ENCODE results near the gene HOXB5.

HOXB5 gene

DNA sequence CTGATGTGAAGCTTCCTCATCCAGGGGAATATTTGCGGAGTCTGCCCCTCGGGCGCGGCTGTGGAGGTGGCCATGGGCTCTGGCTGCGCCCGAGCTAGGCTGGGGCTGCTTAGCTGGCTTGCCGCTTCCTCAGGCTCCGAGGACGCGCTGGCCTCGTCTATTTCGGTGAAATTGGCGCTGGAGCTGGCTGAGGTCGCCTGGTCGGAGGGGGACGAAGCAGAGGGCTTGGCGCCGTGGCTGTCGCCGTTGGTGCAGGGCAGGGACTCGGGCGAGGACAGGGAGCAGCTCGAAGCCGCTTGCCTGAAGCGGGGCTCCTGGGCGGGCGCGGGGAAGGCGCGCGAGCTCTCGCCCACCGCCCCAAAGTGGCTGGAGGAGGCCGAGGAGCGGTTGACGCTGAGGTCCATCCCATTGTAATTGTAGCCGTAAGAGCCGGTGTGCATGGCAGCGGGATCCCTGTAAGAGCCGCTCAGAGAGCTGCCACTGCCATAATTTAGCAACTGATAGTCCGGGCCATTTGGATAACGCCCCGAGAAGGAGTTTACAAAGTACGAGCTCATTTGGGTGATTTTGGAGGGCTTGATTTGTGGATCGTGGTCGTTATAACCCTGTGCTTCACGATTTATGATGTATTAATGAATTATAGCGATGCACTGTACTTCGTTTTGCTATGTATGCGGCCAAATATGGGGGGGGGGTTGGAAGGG is at the start of gene HOXB5:
HOXB5 (minus strand) TSS at position 654 of the 704 bp plus-strand sequence; CDS start at position 557, 97 bp downstream.
- H3K9me3 ChIP-seq, result no peaks in the 10 kb centered on the region
- DNase-seq (ENCODE audit: low spot score in 2 of 2), result peak in 1 of 2 experiments; percentile 50
- H3K36me3 ChIP-seq (replicated peaks), result no peaks in the 10 kb centered on the region
- in situ Hi-C loops (cut with MboI; ENCODE audit: low sequenced_read_pairs), result loop anchor here (5.0 kb wide), 1 partner anchor 256 kb away; no protein-coding TSS in a partner anchor
- peaks cover 20% of the 10 kb centered on the region for H3K27me3 ChIP-seq (ENCODE audit: low read depth)
- H3K4me3 ChIP-seq, result peak within 1 kb of the TSS; percentile 24
- peaks cover 11% of the 10 kb centered on the region for H3K4me1 ChIP-seq

DNA sequence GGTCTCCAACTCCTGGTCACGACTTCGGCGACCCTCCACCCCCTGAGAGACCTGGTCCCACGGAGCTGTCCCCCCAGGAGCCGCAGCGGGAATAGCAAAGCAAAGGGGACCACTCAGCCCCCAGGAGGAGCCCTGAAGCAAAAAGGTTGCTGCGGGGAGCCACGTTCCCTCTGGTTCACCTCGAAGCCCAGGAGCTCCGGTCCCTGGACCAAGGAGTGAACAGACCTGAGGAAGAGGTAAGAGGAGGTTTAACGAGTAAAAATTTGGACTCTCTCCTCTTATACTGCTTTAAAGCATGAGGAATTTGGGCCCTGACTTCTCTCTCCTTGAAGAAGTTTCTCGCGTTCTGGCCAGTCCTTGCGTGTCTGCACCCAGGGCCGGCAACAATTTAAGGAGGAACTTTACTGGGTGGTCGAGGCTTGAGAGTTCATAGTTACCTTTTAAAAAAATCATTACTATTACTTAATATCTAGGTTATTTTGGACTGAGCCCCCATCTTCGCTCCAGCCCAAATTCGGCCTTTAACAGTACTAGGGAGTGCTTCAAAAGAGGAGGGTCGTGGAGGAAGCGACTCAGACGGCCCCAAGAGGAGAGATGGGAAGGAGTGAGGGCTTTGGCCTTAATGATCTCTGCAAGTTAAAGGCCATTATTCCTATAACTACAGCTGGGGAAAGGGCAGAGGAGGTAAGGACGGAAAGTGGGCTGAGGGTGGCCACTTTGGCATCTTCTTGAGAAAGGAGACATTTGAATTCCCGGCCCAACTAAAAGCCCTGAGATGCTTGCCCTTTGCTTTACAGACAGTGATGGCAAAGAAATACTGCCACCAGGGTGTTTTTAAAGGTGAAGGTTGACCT is 49.5 kb upstream of the HOXB5 start:
- no peak for DNase-seq (ENCODE audit: low spot score in 2 of 2)
- peaks cover 8% of the 10 kb centered on the region; the same call in 1 of the 2 replicates for H3K4me1 ChIP-seq
- H3K36me3 ChIP-seq (replicated peaks), result no peaks in the 10 kb centered on the region
- no peaks in the 10 kb centered on the region for H3K9me3 ChIP-seq
- in situ Hi-C loops (cut with MboI; ENCODE audit: low sequenced_read_pairs), result no loop called here
- peaks cover 46% of the 10 kb centered on the region for H3K27me3 ChIP-seq (ENCODE audit: low read depth)
- no peak overlapping the region for H3K4me3 ChIP-seq

GRCh38 chr17:48642059-48642842 is 48.7 kb upstream of the HOXB5 start:
- Histone ChIP-seq H3K4me3 (no peak overlapping the region), H3K4me1 (peaks cover 2% of the 10 kb centered on the region; the same call in 1 of the 2 replicates), H3K9me3 (no peaks in the 10 kb centered on the region), H3K36me3 (replicated peaks) (no peaks in the 10 kb centered on the region), H3K27me3 (ENCODE audit: low read depth) (peaks cover 47% of the 10 kb centered on the region)
- in situ Hi-C loops (cut with MboI; ENCODE audit: low sequenced_read_pairs), result no loop called here
- no peak for DNase-seq (ENCODE audit: low spot score in 2 of 2)

DNA sequence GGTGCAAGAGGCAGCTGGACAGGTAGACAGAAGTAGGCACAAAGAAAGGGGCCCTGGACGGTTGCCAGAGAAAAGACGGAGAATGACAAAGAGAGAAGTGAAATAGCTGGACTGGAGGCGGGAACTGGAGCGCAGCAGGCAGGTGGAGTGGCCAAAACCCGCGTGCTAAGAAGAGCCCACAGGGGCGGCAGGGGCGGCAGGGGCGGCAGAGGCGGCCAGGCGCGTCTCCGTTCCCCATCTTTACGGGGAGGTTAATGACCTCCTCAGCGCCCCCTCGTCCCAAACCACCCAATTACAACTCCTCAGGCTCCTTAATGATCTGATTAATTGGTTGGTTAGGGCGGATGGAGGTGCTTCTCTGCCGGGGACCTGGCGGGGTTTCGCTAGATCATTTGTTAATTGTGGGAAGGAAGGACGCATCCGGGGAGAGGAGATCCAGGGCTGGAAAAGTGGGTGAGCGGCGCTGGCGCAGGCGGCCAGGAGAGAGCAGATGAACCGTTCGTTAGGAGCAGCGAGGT is 48.0 kb upstream of the HOXB5 start:
- DNase-seq (ENCODE audit: low spot score in 2 of 2), result no peak
- Histone ChIP-seq H3K36me3 (replicated peaks) (no peaks in the 10 kb centered on the region), H3K27me3 (ENCODE audit: low read depth) (peaks cover 47% of the 10 kb centered on the region), H3K4me3 (no peak overlapping the region), H3K9me3 (no peaks in the 10 kb centered on the region), H3K4me1 (peaks cover 3% of the 10 kb centered on the region; the same call in 1 of the 2 replicates)
- in situ Hi-C loops (cut with MboI; ENCODE audit: low sequenced_read_pairs), result no loop called here

GRCh38 chr17:48640858-48641180 is 47.2 kb upstream of the HOXB5 start:
- no peak for DNase-seq (ENCODE audit: low spot score in 2 of 2)
- Histone ChIP-seq H3K4me3 (no peak overlapping the region), H3K4me1 (peaks cover 3% of the 10 kb centered on the region; the same call in 1 of the 2 replicates), H3K36me3 (replicated peaks) (no peaks in the 10 kb centered on the region), H3K9me3 (no peaks in the 10 kb centered on the region), H3K27me3 (ENCODE audit: low read depth) (peaks cover 47% of the 10 kb centered on the region)
- in situ Hi-C loops (cut with MboI; ENCODE audit: low sequenced_read_pairs), result no loop called here

DNA sequence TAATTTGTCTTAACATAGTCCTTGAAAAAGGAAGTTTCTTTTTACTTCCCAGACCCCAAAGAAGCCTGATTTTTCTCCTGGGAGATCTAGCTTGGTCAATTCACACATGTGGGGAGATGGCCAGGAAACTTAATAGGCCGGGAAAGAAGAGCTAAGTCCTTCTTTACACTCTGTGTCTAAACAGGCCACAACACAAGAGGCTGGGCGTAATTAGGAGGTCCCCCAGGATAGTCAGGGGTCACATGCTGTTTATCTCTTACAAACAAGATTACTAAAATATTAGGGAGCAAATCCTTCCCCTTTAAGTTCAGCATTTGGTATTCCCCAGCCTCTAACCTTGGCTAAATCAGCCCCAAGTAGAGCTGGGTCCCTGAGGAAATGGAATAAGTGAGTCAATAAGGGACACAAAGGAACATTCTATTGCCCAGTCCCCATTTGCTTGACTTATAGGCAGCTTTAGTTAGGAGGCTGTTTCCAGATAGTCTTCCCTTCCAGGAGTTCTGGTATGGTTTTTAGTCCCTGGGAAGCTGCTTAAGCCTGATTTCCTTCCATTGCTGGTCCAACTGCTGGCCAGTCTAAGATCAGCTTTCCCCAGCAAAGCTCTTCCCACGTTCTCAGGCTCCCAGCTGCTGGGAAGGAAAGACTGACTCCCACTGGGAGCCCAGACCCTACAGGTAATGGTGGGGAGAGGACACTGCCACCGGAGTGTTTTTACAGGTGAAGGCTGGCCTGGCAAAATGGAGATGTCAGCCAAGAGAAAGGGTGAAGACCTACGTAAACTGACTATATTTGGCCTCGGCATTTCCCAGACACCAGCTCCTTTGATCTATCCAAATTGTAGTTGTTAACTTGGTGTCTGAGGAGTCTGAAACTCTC is 46.6 kb upstream of the HOXB5 start:
- no peak for DNase-seq (ENCODE audit: low spot score in 2 of 2)
- no peak overlapping the region for H3K4me3 ChIP-seq
- peaks cover 47% of the 10 kb centered on the region for H3K27me3 ChIP-seq (ENCODE audit: low read depth)
- in situ Hi-C loops (cut with MboI; ENCODE audit: low sequenced_read_pairs), result no loop called here
- no peaks in the 10 kb centered on the region for H3K9me3 ChIP-seq
- peaks cover 3% of the 10 kb centered on the region; the same call in 1 of the 2 replicates for H3K4me1 ChIP-seq
- no peaks in the 10 kb centered on the region for H3K36me3 ChIP-seq (replicated peaks)

DNA sequence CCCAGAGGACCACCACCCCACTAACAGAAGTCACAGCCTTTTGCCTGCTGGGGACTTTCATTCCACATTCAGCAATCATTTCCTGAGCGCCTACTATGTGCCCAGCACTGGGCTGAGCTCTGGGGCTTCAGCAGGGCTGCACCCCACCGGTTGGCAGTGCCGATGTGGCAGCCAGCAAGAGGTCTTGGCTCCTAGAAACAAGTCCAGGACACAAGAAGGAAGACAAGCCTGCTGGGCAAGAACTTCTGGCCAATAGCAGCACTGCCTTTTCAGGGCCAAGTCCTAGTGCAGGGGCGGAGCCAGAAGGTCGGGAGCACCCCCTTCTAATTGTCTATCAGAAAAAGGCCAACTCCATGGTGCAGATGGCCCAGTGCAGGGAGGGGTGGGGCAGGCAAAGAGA is 45.6 kb upstream of the HOXB5 start:
- H3K4me3 ChIP-seq, result no peak overlapping the region
- peaks cover 3% of the 10 kb centered on the region; the same call in 1 of the 2 replicates for H3K4me1 ChIP-seq
- in situ Hi-C loops (cut with MboI; ENCODE audit: low sequenced_read_pairs), result no loop called here
- H3K36me3 ChIP-seq (replicated peaks), result no peaks in the 10 kb centered on the region
- DNase-seq (ENCODE audit: low spot score in 2 of 2), result no peak
- H3K27me3 ChIP-seq (ENCODE audit: low read depth), result peaks cover 47% of the 10 kb centered on the region
- no peaks in the 10 kb centered on the region; the same call in 1 of the 2 replicates for H3K9me3 ChIP-seq

DNA sequence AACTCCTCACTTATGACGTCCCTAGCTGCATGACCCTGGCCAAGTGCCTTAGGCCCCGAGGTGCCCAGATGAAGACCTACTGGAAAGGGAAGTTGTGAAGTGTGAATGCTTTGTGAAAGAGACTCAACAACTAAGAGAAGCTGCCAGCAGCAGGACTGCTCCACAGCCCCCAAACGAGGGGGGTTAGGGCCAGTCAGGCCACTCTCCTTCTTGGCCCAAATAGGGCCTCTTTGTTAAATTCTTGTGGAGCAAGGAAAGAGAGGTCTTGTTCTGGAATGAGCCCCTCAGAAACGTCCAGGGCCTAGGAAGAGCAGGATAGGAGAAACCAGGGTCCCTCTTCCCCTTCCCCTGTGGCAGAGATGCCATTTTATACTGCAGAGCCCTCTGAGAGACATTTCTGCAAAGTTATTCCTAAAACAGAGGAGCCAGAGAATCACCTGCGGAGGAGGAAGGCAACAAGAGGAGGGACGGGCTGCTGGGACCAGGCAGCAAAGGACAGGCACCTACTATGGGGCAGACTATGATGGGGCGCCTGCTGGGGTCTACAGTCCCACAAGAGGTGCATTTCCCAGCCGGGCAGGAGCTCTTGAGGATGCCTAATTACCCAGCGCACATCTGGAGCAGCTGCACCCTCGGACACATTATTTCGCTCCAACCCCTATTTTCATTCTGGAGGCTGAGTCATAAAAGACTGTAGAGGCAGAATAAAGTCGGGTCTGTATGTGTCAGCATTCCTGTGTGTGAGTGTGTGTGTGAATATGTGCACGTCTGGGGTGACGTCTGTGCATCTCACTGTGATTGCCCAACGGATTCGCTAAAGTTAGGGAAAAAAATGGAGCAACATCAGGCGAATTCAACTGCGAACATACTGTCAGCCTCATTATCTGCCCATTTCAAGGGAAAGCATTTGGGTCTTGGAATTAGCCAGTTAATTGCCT is 44.0 kb upstream of the HOXB5 start:
- in situ Hi-C loops (cut with MboI; ENCODE audit: low sequenced_read_pairs), result no loop called here
- peaks cover 39% of the 10 kb centered on the region for H3K27me3 ChIP-seq (ENCODE audit: low read depth)
- no peaks in the 10 kb centered on the region; the same call in 1 of the 2 replicates for H3K9me3 ChIP-seq
- no peaks in the 10 kb centered on the region for H3K36me3 ChIP-seq (replicated peaks)
- H3K4me3 ChIP-seq, result no peak overlapping the region
- no peak for DNase-seq (ENCODE audit: low spot score in 2 of 2)
- peaks cover 3% of the 10 kb centered on the region for H3K4me1 ChIP-seq

GRCh38 chr17:48636177-48637018 is 42.8 kb upstream of the HOXB5 start:
- H3K9me3 ChIP-seq, result no peaks in the 10 kb centered on the region; the same call in 1 of the 2 replicates
- peak; percentile 88 to 96 for DNase-seq (ENCODE audit: low spot score in 2 of 2)
- peaks cover 3% of the 10 kb centered on the region for H3K4me1 ChIP-seq
- in situ Hi-C loops (cut with MboI; ENCODE audit: low sequenced_read_pairs), result no loop called here
- no peaks in the 10 kb centered on the region for H3K36me3 ChIP-seq (replicated peaks)
- H3K4me3 ChIP-seq, result no peak overlapping the region
- peaks cover 29% of the 10 kb centered on the region for H3K27me3 ChIP-seq (ENCODE audit: low read depth)

GRCh38 chr17:48634493-48635208 is 41.1 kb upstream of the HOXB5 start:
- in situ Hi-C loops (cut with MboI; ENCODE audit: low sequenced_read_pairs), result no loop called here
- Histone ChIP-seq H3K4me3 (no peak overlapping the region), H3K9me3 (no peaks in the 10 kb centered on the region; the same call in 1 of the 2 replicates), H3K36me3 (replicated peaks) (no peaks in the 10 kb centered on the region), H3K27me3 (ENCODE audit: low read depth) (peaks cover 22% of the 10 kb centered on the region; the same call in 1 of the 2 replicates), H3K4me1 (peaks cover 3% of the 10 kb centered on the region)
- DNase-seq (ENCODE audit: low spot score in 2 of 2), result no peak

DNA sequence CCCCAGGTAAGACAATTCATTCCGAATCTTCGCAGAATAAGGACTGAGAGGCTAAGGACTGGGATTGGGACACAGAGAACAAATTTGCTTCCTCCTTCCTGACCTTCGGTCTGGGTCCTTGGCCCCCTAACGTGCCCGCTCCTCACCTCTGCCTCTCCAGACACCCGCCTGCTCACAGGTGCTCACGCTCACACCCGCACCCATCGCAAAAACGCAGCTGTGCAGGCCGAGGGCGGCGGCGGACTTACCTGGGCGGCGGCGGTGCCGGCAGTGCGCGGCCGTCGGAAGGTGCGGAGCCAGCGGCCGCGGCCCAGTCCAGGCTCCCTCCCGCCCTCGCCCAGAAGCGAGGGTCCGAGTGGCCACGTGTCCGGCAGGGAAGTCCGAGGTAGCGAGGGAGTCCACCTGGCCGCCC is 39.7 kb upstream of the HOXB5 start:
- H3K9me3 ChIP-seq, result no peaks in the 10 kb centered on the region; the same call in 1 of the 2 replicates
- H3K36me3 ChIP-seq (replicated peaks), result no peaks in the 10 kb centered on the region
- H3K27me3 ChIP-seq (ENCODE audit: low read depth), result peaks cover 24% of the 10 kb centered on the region
- in situ Hi-C loops (cut with MboI; ENCODE audit: low sequenced_read_pairs), result no loop called here
- peaks cover 3% of the 10 kb centered on the region for H3K4me1 ChIP-seq
- no peak overlapping the region for H3K4me3 ChIP-seq
- DNase-seq (ENCODE audit: low spot score in 2 of 2), result no peak

Measured in HAP-1 (cell line).